ACC112 (cell line): Measurements from ENCODE around the gene BCL2L13.

Experiments used
- H2AFZ ChIP-seq: fragments of 200-600 bp; sonication (generic); one replicate; pipeline ENCODE4 v1.6.0; 2017; ENCODE audit warnings: antibody characterized with exemption, low read length; ENCODE audit not compliant: unreplicated experiment
- H3K27ac ChIP-seq: fragments of 200-600 bp; sonication (generic); 2 replicates; pipeline ENCODE4 v1.5.1; 2014; ENCODE audit warnings: low read depth, mild to moderate bottlenecking, antibody characterized with exemption, low read length, moderate library complexity
- H3K27me3 ChIP-seq: fragments of 200-600 bp; sonication (generic); 2 replicates; pipeline ENCODE4 v1.6.1; 2014; ENCODE audit warnings: mild to moderate bottlenecking, antibody characterized with exemption, low read length, moderate library complexity, mixed read lengths; ENCODE audit not compliant: insufficient read depth
- H3K36me3 ChIP-seq: fragments of 200-600 bp; sonication (generic); 2 replicates; pipeline ENCODE4 v1.6.1; 2016; ENCODE audit warnings: mild to moderate bottlenecking, antibody characterized with exemption, low read length, moderate library complexity, mixed read lengths; ENCODE audit not compliant: insufficient read depth
- H3K4me1 ChIP-seq: fragments of 200-600 bp; sonication (generic); one replicate; pipeline ENCODE4 v1.6.1; 2016; ENCODE audit warnings: low read length, mixed read lengths; ENCODE audit not compliant: insufficient read depth, unreplicated experiment, control insufficient read depth
- H3K4me3 ChIP-seq: fragments of 200-600 bp; sonication (generic); 2 replicates; pipeline ENCODE4 v1.5.1; 2014; ENCODE audit warnings: mild to moderate bottlenecking, low read depth, low read length
- H3K79me2 ChIP-seq: fragments of 200-600 bp; sonication (generic); one replicate; pipeline ENCODE4 v1.6.0; 2016; ENCODE audit warnings: low read length; ENCODE audit not compliant: control insufficient read depth, unreplicated experiment, insufficient read depth

The BCL2L13 gene

GRCh38 chr22:17705951-17706900, 67.7 kb downstream of the BCL2L13 start:
- Histone ChIP-seq H3K36me3 (0 out of 2 replicates have a peak, but pooled peaks cover 5% of the 10 kb centered on the region), H2AFZ (peak overlapping the region; percentile 76), H3K4me1 (peaks cover 17% of the 10 kb centered on the region), H3K4me3 (peak overlapping the region; percentile 84), H3K27me3 (no peaks in the 10 kb centered on the region), H3K79me2 (peaks cover 25% of the 10 kb centered on the region), H3K27ac (peak overlapping the region; percentile 93)

- 0 out of 2 replicates have a peak, but pooled peaks cover 5% of the 10 kb centered on the region for H3K36me3 ChIP-seq
- H3K4me3 ChIP-seq: peak overlapping the region; percentile 84
- H3K27me3 ChIP-seq: no peaks in the 10 kb centered on the region
- H3K4me1 ChIP-seq: peaks cover 24% of the 10 kb centered on the region
- H2AFZ ChIP-seq: no peak overlapping the region
- H3K79me2 ChIP-seq: peaks cover 32% of the 10 kb centered on the region
- peak overlapping the region; percentile 93 for H3K27ac ChIP-seq
These were observed 68.4 kb downstream of the BCL2L13 start for GRCh38 chr22:17706947-17707346.

- Histone ChIP-seq H3K36me3 (0 out of 2 replicates have a peak, but pooled peaks cover 5% of the 10 kb centered on the region), H3K79me2 (peaks cover 36% of the 10 kb centered on the region), H3K4me3 (peak overlapping the region; percentile 84), H3K4me1 (peaks cover 30% of the 10 kb centered on the region), H2AFZ (no peak overlapping the region), H3K27me3 (no peaks in the 10 kb centered on the region), H3K27ac (peak overlapping the region; percentile 93)
These were observed 69.0 kb downstream of the BCL2L13 start for GRCh38 chr22:17707526-17707925.

- Histone ChIP-seq H3K79me2 (peaks cover 48% of the 10 kb centered on the region), H3K27ac (no peak overlapping the region), H2AFZ (no peak overlapping the region), H3K27me3 (no peaks in the 10 kb centered on the region), H3K4me3 (no peak overlapping the region), H3K36me3 (no peaks in the 10 kb centered on the region), H3K4me1 (peaks cover 26% of the 10 kb centered on the region)
These were observed 71.5 kb downstream of the BCL2L13 start for GRCh38 chr22:17710023-17710422.

- Histone ChIP-seq H3K27ac (peak overlapping the region; percentile 52), H3K4me1 (peaks cover 22% of the 10 kb centered on the region), H2AFZ (no peak overlapping the region), H3K79me2 (peaks cover 60% of the 10 kb centered on the region), H3K27me3 (no peaks in the 10 kb centered on the region), H3K36me3 (no peaks in the 10 kb centered on the region), H3K4me3 (no peak overlapping the region)
These were observed 73.9 kb downstream of the BCL2L13 start for GRCh38 chr22:17712441-17712840.

- peaks cover 46% of the 10 kb centered on the region for H3K79me2 ChIP-seq
- no peaks in the 10 kb centered on the region for H3K27me3 ChIP-seq
- no peak overlapping the region for H3K27ac ChIP-seq
- H3K4me1 ChIP-seq: peaks cover 11% of the 10 kb centered on the region
- no peaks in the 10 kb centered on the region for H3K36me3 ChIP-seq
- no peak overlapping the region for H2AFZ ChIP-seq
- H3K4me3 ChIP-seq: no peak overlapping the region
These were observed 78.0 kb downstream of the BCL2L13 start for GRCh38 chr22:17716529-17716928.

GRCh38 chr22:17717708-17718107, 79.2 kb downstream of the BCL2L13 start:
- H3K36me3 ChIP-seq: no peaks in the 10 kb centered on the region
- H2AFZ ChIP-seq: no peak overlapping the region
- H3K27me3 ChIP-seq: no peaks in the 10 kb centered on the region
- peaks cover 37% of the 10 kb centered on the region for H3K79me2 ChIP-seq
- H3K4me1 ChIP-seq: no peaks in the 10 kb centered on the region
- H3K27ac ChIP-seq: no peak overlapping the region
- H3K4me3 ChIP-seq: no peak overlapping the region

GRCh38 chr22:17719911-17720310, 81.4 kb downstream of the BCL2L13 start:
- Histone ChIP-seq H3K4me3 (no peak overlapping the region), H3K36me3 (no peaks in the 10 kb centered on the region), H3K27me3 (no peaks in the 10 kb centered on the region), H3K27ac (no peak overlapping the region), H2AFZ (no peak overlapping the region), H3K4me1 (peaks cover 3% of the 10 kb centered on the region), H3K79me2 (peaks cover 42% of the 10 kb centered on the region)

- Histone ChIP-seq H3K4me1 (peaks cover 8% of the 10 kb centered on the region), H3K4me3 (no peak overlapping the region), H3K27ac (no peak overlapping the region), H3K27me3 (no peaks in the 10 kb centered on the region), H3K36me3 (no peaks in the 10 kb centered on the region), H3K79me2 (peaks cover 26% of the 10 kb centered on the region), H2AFZ (no peak overlapping the region)
These were observed 85.7 kb downstream of the BCL2L13 start for GRCh38 chr22:17724241-17724640.

GRCh38 chr22:17724678-17725499, 86.3 kb downstream of the BCL2L13 start:
- Histone ChIP-seq H3K4me3 (no peak overlapping the region), H3K4me1 (peaks cover 8% of the 10 kb centered on the region), H2AFZ (no peak overlapping the region), H3K36me3 (no peaks in the 10 kb centered on the region), H3K27ac (no peak overlapping the region), H3K27me3 (no peaks in the 10 kb centered on the region), H3K79me2 (peaks cover 25% of the 10 kb centered on the region)
